Stimulated activated memory B cell treated with anti-CD40 and anti-IgM and Interleukin-4, amounts not matched to agents 10 μg/mL and 1 μg/mL and 100 μg/mL, for 72 hours (primary cell): ENCODE measurements around the gene GRM1.

Experiments
- ATAC-seq: fragments of 150-1000 bp; cut with Tn5 transposase; 2 replicates; pipeline ENCODE4 v1.10.0; 2021
- H3K27ac Mint-ChIP-seq: one replicate; pipeline ENCODE4 v1.8.0; 2022; ENCODE audit warnings: mild to moderate bottlenecking, mixed read lengths
- H3K27me3 Mint-ChIP-seq: one replicate; pipeline ENCODE4 v1.8.0; 2022; ENCODE audit warnings: mixed read lengths
- H3K36me3 Mint-ChIP-seq: one replicate; pipeline ENCODE4 v1.8.0; 2022; ENCODE audit warnings: mixed read lengths
- H3K4me1 Mint-ChIP-seq: one replicate; pipeline ENCODE4 v1.8.0; 2022; ENCODE audit warnings: mixed read lengths
- H3K4me3 Mint-ChIP-seq: one replicate; pipeline ENCODE4 v1.8.0; 2022; ENCODE audit warnings: mild to moderate bottlenecking, moderate library complexity, mixed read lengths
- H3K9me3 Mint-ChIP-seq: one replicate; pipeline ENCODE4 v1.8.0; 2022; ENCODE audit warnings: mixed read lengths

GRM1 gene

DNA sequence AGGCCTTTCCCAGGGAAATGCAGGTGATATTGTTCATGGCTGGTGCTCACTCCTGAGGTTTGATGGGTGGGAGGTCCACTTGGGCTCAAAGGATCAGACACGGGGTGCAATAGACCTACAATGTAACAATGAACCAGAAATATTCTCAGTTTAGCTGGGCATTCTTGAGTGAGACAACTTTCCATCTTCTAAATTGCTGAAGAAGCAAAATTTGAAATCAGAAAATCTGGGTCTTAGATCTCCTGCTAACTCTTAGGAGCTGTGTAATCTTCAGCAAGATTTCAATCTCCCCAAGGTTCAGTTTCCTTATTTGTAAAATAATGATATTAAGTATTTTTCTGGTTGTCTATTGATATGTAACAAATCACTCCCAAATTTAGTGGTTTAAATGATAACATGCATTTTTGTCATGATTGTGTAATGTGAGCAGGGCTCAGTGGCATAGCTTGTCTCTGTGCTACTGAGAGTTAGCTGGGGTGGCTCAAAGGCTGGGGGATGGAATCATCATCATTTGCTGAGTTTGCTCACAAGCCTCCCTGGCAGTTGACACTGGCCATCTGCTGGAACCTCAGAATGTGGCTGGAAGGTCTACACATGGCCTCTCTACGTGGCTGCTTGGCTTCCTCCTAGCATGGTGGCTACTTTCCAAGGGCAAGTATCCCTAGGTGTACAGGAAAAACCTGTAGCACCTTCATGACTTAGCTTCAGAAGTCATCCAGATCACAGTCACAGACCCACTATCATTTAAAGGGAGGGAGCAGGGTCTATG, 98.8 kb downstream of the GRM1 start:
- Mint-ChIP-seq H3K9me3 (no peaks in the 10 kb centered on the region), H3K27me3 (peaks cover 10% of the 10 kb centered on the region), H3K27ac (no peak overlapping the region), H3K36me3 (no peaks in the 10 kb centered on the region), H3K4me3 (no peak overlapping the region), H3K4me1 (no peaks in the 10 kb centered on the region)
- no peak for ATAC-seq

DNA sequence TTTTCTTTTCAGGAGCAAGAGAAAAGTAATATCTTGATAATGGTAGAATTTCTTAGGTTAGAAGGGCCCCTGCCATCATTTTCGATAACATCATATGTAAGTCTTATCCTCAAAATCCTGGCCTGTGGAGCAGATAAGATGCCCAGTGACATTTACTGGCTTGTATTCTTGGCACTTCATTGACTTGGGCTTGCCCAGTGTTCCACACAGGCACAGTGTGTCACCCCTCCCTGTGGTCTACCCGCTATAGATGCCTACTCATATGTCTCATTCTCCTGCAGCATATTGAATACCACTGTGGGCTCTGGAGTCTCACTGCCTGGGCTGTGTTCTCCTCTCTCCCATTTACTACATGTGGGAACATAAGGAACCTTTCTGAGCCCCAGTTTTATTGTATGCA, 105.0 kb downstream of the GRM1 start:
- no peak for ATAC-seq

DNA sequence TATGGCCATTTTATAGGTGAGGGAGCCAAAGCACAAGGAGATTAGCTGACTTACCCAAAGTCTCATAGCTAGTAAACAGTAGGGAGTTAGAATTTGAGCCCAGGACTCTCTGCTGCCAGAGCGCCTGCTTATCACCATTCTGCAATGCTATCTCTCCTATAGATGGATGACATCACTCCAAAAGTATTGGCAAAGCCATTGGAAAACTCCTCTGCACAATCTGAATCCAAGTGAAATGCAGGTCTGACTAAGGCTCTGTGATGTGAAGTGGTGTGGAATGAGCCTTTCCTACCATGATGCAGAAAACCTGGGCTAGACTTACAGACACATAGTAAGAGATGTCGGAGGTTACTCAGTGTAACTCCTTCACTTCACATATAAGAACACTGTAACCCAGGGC, 106.3 kb downstream of the GRM1 start:
- no peaks in the 10 kb centered on the region for H3K4me1 Mint-ChIP-seq
- no peak for ATAC-seq
- H3K9me3 Mint-ChIP-seq = peaks cover 3% of the 10 kb centered on the region
- no peaks in the 10 kb centered on the region for H3K27me3 Mint-ChIP-seq
- no peaks in the 10 kb centered on the region for H3K36me3 Mint-ChIP-seq
- H3K27ac Mint-ChIP-seq = no peak overlapping the region
- H3K4me3 Mint-ChIP-seq = no peak overlapping the region

More for the DNA sequence above, 105.0 kb downstream of the GRM1 start:
- no peaks in the 10 kb centered on the region for H3K36me3 Mint-ChIP-seq
- no peaks in the 10 kb centered on the region for H3K9me3 Mint-ChIP-seq
- H3K4me1 Mint-ChIP-seq = no peaks in the 10 kb centered on the region
- no peak overlapping the region for H3K27ac Mint-ChIP-seq
- H3K27me3 Mint-ChIP-seq = no peaks in the 10 kb centered on the region
- no peak overlapping the region for H3K4me3 Mint-ChIP-seq

DNA sequence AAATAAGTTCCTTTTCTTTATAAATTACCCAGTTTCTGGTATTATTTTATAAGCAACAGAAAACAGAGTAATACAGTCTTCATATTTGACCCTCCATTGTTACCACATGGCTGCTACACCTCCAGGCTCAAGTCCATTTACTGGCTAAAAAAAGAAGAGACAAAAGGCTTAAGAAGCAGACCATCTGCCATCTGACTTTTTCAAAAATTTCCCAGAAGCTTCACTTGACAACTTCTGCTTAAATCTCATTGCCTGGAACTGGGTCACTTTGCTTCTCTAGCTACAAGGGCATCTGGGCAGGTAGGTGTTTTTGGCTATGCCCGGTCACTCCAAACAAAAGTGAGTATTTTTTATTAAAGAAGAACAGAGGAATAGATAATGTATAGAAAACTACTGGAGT, 118.0 kb downstream of the GRM1 start:
- no peak overlapping the region for H3K4me3 Mint-ChIP-seq
- ATAC-seq = no peak
- no peak overlapping the region for H3K27ac Mint-ChIP-seq
- no peaks in the 10 kb centered on the region for H3K36me3 Mint-ChIP-seq
- H3K4me1 Mint-ChIP-seq = no peaks in the 10 kb centered on the region
- peaks cover 4% of the 10 kb centered on the region for H3K9me3 Mint-ChIP-seq
- no peaks in the 10 kb centered on the region for H3K27me3 Mint-ChIP-seq

DNA sequence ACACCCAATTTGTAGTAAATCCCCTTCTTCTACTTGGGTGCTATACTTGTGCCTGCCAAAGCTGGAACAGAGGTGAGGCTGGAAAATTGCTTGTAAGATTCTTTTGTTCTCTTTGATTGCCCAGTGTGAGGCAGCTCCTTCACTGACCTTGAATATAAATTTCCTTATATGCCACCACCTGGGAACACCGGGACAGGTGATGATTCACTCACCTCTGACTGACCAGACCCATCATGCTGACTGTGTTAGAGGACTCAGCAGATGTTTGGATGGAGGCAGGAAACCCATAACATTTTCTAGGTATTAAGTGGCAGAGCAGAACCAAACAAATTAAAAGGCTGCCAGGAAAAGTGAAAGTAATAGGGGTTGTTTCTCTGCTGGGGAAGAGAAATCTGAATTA, 120.9 kb downstream of the GRM1 start:
- no peaks in the 10 kb centered on the region for H3K4me1 Mint-ChIP-seq
- H3K27ac Mint-ChIP-seq = no peak overlapping the region
- H3K9me3 Mint-ChIP-seq = no peaks in the 10 kb centered on the region
- ATAC-seq = no peak
- no peaks in the 10 kb centered on the region for H3K36me3 Mint-ChIP-seq
- H3K4me3 Mint-ChIP-seq = no peak overlapping the region
- no peaks in the 10 kb centered on the region for H3K27me3 Mint-ChIP-seq

DNA sequence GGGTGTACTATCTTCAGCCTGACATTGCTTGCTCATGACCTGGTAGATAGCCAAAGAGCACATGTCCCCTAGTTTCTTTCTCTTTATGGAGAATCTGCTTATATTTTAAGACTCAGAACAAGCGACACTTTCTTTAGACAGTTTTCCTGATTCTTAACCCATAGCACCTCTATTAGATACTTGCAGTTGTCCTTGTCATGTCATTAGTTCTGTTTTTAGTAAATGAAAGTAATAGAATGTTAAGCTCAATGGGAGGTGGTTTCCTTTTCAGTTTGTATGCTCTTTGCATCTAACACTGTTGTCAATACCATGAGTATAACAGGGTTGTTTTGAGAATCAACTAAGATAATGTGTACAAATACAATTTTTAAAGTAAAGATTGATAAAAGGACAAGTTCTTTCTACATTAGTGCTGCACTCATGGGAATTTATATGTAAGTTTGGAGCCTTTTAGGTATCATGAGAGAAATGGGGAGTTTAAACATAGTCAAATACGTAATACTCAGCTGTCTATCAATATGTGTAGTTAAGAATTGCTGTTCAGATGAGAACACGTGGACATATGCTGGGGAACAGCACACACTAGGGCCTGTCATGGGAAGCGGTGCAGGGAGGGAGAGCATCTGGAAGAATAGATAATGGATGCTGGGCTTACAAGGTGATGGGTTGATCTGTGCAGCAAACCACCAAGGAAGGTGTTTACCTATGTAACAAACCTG, 124.3 kb downstream of the GRM1 start:
- Mint-ChIP-seq H3K27me3 (no peaks in the 10 kb centered on the region), H3K9me3 (no peaks in the 10 kb centered on the region), H3K36me3 (no peaks in the 10 kb centered on the region), H3K4me1 (no peaks in the 10 kb centered on the region), H3K4me3 (no peak overlapping the region), H3K27ac (no peak overlapping the region)
- ATAC-seq = no peak

DNA sequence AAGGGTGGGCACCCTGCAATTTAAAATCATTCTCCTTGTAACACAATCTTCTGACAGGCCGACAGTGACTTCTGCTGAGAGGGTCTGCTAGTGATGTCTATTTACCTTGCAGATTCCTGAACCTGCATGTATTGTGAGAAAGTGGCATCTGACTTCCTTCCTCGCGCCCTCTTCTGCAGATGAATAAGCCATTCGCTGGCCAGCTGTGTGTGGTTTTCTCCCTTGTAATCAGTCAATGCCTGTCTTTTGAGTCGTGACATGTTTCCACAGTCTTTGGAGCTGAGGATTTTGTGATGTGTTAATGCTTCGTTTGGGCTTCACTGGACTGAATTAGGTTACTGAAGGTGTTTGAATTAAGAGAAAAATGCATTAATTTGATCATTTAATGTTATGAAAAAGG, 125.3 kb downstream of the GRM1 start:
- no peak overlapping the region for H3K27ac Mint-ChIP-seq
- ATAC-seq = no peak

DNA sequence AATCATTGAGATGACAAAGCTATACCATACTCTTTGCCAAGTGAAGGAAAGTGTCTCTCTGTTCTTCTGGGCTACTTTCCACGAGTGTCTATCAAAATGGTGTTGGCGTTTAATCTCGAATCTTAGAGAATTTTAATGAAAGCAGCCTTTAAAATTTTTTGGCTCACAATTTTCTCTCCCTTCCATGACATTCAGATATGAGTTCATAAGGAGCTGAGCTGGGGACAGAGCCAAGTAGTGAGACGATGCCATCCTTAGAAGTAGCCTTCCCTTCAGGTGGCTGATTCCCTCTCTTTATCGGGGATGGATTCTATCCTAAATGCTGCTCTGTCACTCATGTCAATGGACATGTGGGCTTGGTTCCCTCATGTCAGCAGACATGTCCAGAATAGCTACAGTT, 132.8 kb downstream of the GRM1 start:
- no peaks in the 10 kb centered on the region for H3K4me1 Mint-ChIP-seq
- no peaks in the 10 kb centered on the region for H3K27me3 Mint-ChIP-seq
- H3K9me3 Mint-ChIP-seq = peaks cover 3% of the 10 kb centered on the region
- H3K27ac Mint-ChIP-seq = no peak overlapping the region
- H3K36me3 Mint-ChIP-seq = no peaks in the 10 kb centered on the region
- no peak overlapping the region for H3K4me3 Mint-ChIP-seq
- peak; percentile 46 for ATAC-seq

More for the DNA sequence above, 125.3 kb downstream of the GRM1 start:
- Mint-ChIP-seq H3K36me3 (no peaks in the 10 kb centered on the region), H3K4me1 (no peaks in the 10 kb centered on the region), H3K4me3 (no peak overlapping the region), H3K9me3 (no peaks in the 10 kb centered on the region), H3K27me3 (no peaks in the 10 kb centered on the region)

DNA sequence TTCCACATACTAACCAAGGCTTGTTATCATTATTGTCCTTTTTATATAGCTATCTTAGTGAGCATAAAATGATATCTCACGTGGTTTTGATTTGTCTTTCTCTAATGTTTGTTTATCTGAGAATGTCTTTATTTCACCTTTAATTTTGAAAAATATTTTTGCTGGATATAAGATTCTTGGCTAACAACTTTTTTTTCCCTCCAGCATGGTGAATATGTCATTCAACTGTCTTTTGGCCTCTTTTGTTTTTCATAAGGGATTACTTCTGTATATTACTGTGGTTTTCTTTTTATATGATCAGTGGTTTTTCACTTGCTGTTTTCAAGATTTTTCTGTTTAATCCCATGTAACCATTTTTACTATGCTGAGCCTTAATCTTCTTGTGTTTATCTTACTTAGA, 141.0 kb downstream of the GRM1 start:
- peaks cover 18% of the 10 kb centered on the region for H3K9me3 Mint-ChIP-seq
- H3K27me3 Mint-ChIP-seq = no peaks in the 10 kb centered on the region
- H3K36me3 Mint-ChIP-seq = no peaks in the 10 kb centered on the region
- no peak overlapping the region for H3K27ac Mint-ChIP-seq
- ATAC-seq = no peak
- no peak overlapping the region for H3K4me3 Mint-ChIP-seq
- no peaks in the 10 kb centered on the region for H3K4me1 Mint-ChIP-seq

DNA sequence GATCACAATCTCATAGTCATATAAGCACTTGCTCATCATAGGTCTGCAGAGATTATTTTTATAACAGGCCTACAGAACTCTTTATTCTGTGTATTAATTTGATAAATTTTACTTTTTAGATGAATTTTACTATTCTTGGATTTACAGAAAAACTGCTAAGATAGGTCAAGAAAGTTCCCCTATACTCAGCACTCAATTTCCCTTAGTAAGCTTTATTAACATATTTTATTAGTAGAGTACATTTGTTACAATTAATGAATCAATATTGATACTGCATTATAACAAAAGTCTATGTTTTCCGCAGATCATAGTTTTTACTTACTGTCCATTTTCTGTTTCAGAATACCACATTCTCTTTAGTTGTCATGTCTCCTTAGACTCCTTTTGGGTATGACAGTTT, 148.9 kb downstream of the GRM1 start:
- no peaks in the 10 kb centered on the region for H3K4me1 Mint-ChIP-seq
- no peaks in the 10 kb centered on the region for H3K36me3 Mint-ChIP-seq
- H3K9me3 Mint-ChIP-seq = peaks cover 3% of the 10 kb centered on the region
- H3K4me3 Mint-ChIP-seq = no peak overlapping the region
- H3K27ac Mint-ChIP-seq = no peak overlapping the region
- no peaks in the 10 kb centered on the region for H3K27me3 Mint-ChIP-seq
- no peak for ATAC-seq

DNA sequence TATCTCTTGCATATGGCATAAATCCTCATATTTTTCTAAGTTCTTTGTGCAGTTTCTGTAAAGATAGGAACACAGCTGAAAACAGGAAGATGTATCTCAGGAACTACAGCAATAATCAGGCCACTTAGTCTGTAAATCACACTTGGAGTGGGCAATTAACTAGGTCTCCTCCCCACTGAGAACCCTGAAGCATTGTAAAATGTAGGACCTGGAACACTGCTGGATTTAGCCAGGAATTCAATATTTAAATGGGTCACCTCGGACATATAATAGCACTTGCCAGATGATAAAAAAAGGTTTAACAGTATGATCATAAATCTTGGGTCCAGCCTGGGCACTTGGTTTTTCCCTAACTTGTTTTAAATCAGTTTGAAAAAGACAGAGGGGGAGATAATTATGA, 155.0 kb downstream of the GRM1 start:
- Mint-ChIP-seq H3K4me3 (no peak overlapping the region), H3K27ac (no peak overlapping the region), H3K4me1 (no peaks in the 10 kb centered on the region), H3K36me3 (no peaks in the 10 kb centered on the region), H3K27me3 (no peaks in the 10 kb centered on the region), H3K9me3 (no peaks in the 10 kb centered on the region)
- ATAC-seq = no peak

DNA sequence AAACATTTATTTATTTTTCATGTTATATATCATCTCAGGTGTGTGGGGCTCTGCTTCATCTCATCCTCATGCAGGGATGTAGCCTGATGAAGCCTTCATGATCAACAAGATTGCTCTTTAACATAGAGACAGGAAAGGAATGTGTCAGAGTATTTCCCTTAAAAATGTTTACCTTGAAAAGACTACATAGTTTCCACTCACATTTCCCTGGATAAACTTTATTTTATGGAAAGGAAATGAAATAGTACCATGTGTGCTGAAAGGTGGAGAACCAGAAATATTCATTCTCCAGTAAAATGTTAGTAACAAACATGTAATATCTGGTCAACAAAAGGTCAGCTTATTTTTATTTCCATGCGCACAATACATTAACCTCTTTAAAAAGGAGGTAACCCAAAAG, 155.8 kb downstream of the GRM1 start:
- H3K9me3 Mint-ChIP-seq = no peaks in the 10 kb centered on the region
- ATAC-seq = no peak
- no peaks in the 10 kb centered on the region for H3K4me1 Mint-ChIP-seq
- no peak overlapping the region for H3K27ac Mint-ChIP-seq
- H3K36me3 Mint-ChIP-seq = no peaks in the 10 kb centered on the region
- H3K4me3 Mint-ChIP-seq = no peak overlapping the region
- H3K27me3 Mint-ChIP-seq = no peaks in the 10 kb centered on the region

DNA sequence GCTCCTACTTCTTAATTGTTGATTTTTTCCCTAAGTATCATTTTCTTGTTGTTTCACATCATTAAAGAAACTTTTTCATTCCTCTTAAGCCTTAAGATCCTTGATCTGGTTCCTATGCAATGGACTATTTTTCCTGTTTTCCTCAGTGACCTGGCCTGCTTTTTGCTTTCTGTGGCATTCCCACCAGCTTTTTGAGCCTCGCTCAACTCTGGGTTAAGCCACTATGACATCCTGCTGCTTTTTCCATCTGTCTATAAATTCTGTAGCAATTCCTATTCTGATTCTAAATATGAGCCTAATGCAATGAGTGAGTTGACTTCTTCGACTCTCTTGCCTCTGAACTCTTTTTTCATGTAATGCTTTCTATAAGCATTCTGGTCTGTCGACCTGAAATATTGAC, 160.3 kb downstream of the GRM1 start:
- Mint-ChIP-seq H3K4me1 (no peaks in the 10 kb centered on the region), H3K27me3 (no peaks in the 10 kb centered on the region), H3K36me3 (no peaks in the 10 kb centered on the region), H3K27ac (no peak overlapping the region), H3K9me3 (no peaks in the 10 kb centered on the region), H3K4me3 (no peak overlapping the region)
- ATAC-seq = no peak

DNA sequence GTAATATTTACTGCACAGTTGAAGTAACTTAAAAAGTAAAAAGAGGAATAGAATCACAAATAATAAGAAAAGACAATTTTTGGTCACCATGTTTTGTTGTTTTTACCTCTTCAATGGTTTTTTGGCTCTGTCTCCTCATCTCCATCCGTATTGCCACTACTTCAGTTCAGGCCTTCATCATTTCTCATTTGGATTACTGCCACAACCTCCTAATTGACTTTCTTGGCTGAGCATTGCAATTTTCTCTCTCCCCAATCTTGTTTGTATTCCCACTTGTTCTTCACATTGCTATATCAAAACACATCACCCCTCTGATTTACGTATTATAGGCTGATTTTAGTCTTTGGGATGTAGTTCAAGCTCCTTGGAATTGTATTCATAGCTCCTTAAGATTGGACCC, 161.7 kb downstream of the GRM1 start:
- no peaks in the 10 kb centered on the region for H3K36me3 Mint-ChIP-seq
- H3K4me3 Mint-ChIP-seq = no peak overlapping the region
- no peaks in the 10 kb centered on the region for H3K9me3 Mint-ChIP-seq
- H3K27ac Mint-ChIP-seq = no peak overlapping the region
- ATAC-seq = no peak
- no peaks in the 10 kb centered on the region for H3K4me1 Mint-ChIP-seq
- H3K27me3 Mint-ChIP-seq = no peaks in the 10 kb centered on the region

DNA sequence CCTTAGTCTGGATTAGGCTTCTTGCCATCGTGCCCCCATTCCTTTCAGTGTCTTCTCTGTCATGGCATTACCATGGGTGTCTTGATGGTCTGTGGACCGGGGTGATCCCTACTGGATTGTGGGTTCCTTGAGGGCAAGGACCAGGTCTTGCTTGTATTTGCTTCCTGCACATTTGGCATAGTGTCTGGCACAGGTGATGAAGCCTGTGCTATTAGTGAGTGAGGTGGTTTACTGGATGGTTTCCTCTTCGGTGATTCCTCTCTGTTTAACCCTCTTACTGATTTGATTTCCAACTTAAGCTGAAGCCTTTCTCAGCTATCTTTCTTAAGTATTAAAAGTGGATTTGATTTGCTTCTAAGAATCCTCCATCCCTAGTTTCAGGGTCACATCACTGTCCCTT, 162.3 kb downstream of the GRM1 start:
- Mint-ChIP-seq H3K36me3 (no peaks in the 10 kb centered on the region), H3K4me3 (no peak overlapping the region), H3K9me3 (no peaks in the 10 kb centered on the region), H3K4me1 (no peaks in the 10 kb centered on the region), H3K27ac (no peak overlapping the region), H3K27me3 (no peaks in the 10 kb centered on the region)
- no peak for ATAC-seq

DNA sequence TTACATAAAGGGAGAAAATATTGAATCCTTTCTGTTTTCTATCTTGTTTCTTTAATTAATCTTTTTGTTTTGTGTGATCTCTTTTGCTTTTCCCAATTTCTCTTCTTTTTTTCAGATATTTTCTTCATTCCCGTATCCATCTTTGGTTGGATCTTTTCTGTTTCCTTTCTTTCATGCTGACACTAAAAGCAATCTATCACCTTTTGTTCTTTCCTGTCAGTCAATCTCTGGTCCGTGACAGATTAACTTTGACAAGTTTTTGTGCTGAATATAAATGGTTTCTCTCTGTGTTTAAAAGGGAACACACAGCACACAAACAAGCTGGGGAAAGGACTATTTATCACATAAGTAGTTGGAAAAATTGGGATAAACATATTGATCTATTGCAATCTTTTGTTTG, 162.8 kb downstream of the GRM1 start:
- H3K4me3 Mint-ChIP-seq = no peak overlapping the region
- H3K36me3 Mint-ChIP-seq = no peaks in the 10 kb centered on the region
- H3K4me1 Mint-ChIP-seq = no peaks in the 10 kb centered on the region
- no peak for ATAC-seq
- H3K27me3 Mint-ChIP-seq = no peaks in the 10 kb centered on the region
- H3K27ac Mint-ChIP-seq = no peak overlapping the region
- no peaks in the 10 kb centered on the region for H3K9me3 Mint-ChIP-seq
